ENCODE data around the gene ERAP2. TPM values are rescaled to one million over a fixed set of nuclear protein-coding genes. Genes with fewer than 3 reads are reported as not detected.
"Not testable (repeated sequence)": the region's sequence is repeated elsewhere in the genome, so short reads cannot be mapped to it uniquely, and the experiment has no call there.

Gene ERAP2
- total RNA-seq, 1 donor from 2014 or later: 5.5 TPM

- no peak for DNase-seq
Observed at GRCh38 chr5:96863114-96863513, 13.2 kb upstream of the ERAP2 start.

- DNase-seq: no peak
Observed at GRCh38 chr5:96863949-96864584, 12.2 kb upstream of the ERAP2 start.

- DNase-seq: no peak
Observed at GRCh38 chr5:96864922-96865530, 11.3 kb upstream of the ERAP2 start.

- DNase-seq: peak; percentile 68
Observed at GRCh38 chr5:96868603-96869371, 7.5 kb upstream of the ERAP2 start.

- no peak for DNase-seq
Observed at GRCh38 chr5:96869372-96869641, 7.0 kb upstream of the ERAP2 start.

- no peak for DNase-seq
Observed at GRCh38 chr5:96870094-96871026, 5.9 kb upstream of the ERAP2 start.

GRCh38 chr5:96871027-96871399 is 5.3 kb upstream of the ERAP2 start:
- DNase-seq: no peak

GRCh38 chr5:96871686-96872085 is 4.6 kb upstream of the ERAP2 start:
- no peak for DNase-seq

GRCh38 chr5:96873449-96873848 is 2.9 kb upstream of the ERAP2 start:
- DNase-seq: no peak

GRCh38 chr5:96874631-96875030 is 1.7 kb upstream of the ERAP2 start:
- no peak for DNase-seq

- DNase-seq: no peak
Observed at GRCh38 chr5:96875791-96876291, 459 bp upstream of the ERAP2 start.

GRCh38 chr5:96876977-96877469 is 723 bp downstream of the ERAP2 start:
- not testable (repeated sequence) for DNase-seq

- no peak for DNase-seq
Observed at GRCh38 chr5:96879665-96880064, 3.4 kb downstream of the ERAP2 start.

- DNase-seq: no peak
Observed at GRCh38 chr5:96880444-96881164, 4.3 kb downstream of the ERAP2 start.

GRCh38 chr5:96881511-96882115 is 5.3 kb downstream of the ERAP2 start:
- no peak for DNase-seq

- no peak for DNase-seq
Observed at GRCh38 chr5:96883871-96884270, 7.6 kb downstream of the ERAP2 start.

GRCh38 chr5:96884995-96885394 is 8.7 kb downstream of the ERAP2 start:
- no peak for DNase-seq

GRCh38 chr5:96885518-96886338 is 9.4 kb downstream of the ERAP2 start:
- no peak for DNase-seq

GRCh38 chr5:96893342-96893741 is 17.0 kb downstream of the ERAP2 start:
- no peak for DNase-seq

GRCh38 chr5:96896276-96896675 is 20.0 kb downstream of the ERAP2 start:
- DNase-seq: no peak
